Measurements from ENCODE around the gene ADD2. TPM values are rescaled to one million over a fixed set of nuclear protein-coding genes. Genes with fewer than 3 reads are reported as not detected.

The ADD2 gene
- total RNA-seq, 1 donor from 2014 or later, result 4.8 TPM

DNA sequence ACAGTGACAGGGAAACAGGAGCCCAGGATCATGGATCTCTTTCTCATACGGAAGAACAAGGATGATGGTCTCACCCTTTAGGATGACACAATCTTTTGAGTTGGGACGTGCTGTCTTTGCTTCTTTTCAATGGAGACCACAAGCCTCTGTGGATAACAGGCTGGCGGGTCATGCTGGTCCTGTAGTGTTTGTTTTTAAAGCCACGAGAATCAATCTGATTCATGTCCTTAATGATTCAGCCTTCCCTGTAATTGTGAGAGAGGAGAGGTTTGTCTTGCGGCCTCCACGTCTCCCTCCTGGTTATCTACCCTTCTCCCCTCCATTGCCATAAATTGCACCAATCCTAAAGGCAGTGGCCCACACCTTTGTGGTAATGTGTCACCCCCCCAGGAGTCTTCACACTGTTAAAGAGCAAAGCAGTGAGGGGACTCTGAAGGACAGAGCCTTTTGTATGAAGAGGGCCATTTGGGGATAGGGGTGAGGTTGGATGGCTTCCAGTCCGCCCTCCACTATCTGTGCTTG, 126.7 kb downstream of the ADD2 start:
- H3K9ac ChIP-seq (ENCODE audit: low read length), result no peak overlapping the region
- H3K27ac ChIP-seq (ENCODE audit: low read depth, low read length), result no peak overlapping the region
- Mint-ChIP-seq H3K4me3 (ENCODE audit: unreplicated experiment) (no peak overlapping the region), H3K27me3 (ENCODE audit: low read depth, unreplicated experiment) (peaks cover 18% of the 10 kb centered on the region), H3K27ac (ENCODE audit: unreplicated experiment) (no peak overlapping the region), H3K36me3 (ENCODE audit: low read depth, unreplicated experiment) (no peaks in the 10 kb centered on the region), H3K9me3 (ENCODE audit: unreplicated experiment) (no peaks in the 10 kb centered on the region), H3K4me1 (ENCODE audit: low read depth, unreplicated experiment) (peaks cover 5% of the 10 kb centered on the region)
- no peak overlapping the region for H3K4me2 ChIP-seq (ENCODE audit: low read length)
- no peaks in the 10 kb centered on the region for H3K9me3 ChIP-seq (ENCODE audit: insufficient read depth, low read depth, low read length)
- no peaks in the 10 kb centered on the region for H3K4me1 ChIP-seq (ENCODE audit: insufficient read depth, low read length)
- FAIRE-seq (no peak), DNase-seq (ENCODE audit: low read depth) (peak; percentile 24)
- H3K79me2 ChIP-seq (ENCODE audit: insufficient read depth, low read length), result no peaks in the 10 kb centered on the region
- H2AFZ ChIP-seq (ENCODE audit: low read depth, low read length), result no peak overlapping the region
- no peak for TF ChIP-seq EZH2 (IDR thresholded peaks at IDR 0.05; ENCODE audit: insufficient read depth, low read length)
- TF ChIP-seq, protein P1, sequence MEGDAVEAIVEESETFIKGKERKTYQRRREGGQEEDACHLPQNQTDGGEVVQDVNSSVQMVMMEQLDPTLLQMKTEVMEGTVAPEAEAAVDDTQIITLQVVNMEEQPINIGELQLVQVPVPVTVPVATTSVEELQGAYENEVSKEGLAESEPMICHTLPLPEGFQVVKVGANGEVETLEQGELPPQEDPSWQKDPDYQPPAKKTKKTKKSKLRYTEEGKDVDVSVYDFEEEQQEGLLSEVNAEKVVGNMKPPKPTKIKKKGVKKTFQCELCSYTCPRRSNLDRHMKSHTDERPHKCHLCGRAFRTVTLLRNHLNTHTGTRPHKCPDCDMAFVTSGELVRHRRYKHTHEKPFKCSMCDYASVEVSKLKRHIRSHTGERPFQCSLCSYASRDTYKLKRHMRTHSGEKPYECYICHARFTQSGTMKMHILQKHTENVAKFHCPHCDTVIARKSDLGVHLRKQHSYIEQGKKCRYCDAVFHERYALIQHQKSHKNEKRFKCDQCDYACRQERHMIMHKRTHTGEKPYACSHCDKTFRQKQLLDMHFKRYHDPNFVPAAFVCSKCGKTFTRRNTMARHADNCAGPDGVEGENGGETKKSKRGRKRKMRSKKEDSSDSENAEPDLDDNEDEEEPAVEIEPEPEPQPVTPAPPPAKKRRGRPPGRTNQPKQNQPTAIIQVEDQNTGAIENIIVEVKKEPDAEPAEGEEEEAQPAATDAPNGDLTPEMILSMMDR (IDR thresholded peaks at IDR 0.05; ENCODE audit: insufficient read depth, low read depth, low read length), result no peak
- H3K4me3 ChIP-seq (ENCODE audit: insufficient read depth, low read depth, low read length), result no peak overlapping the region
- H3K36me3 ChIP-seq (ENCODE audit: insufficient read depth, low read length), result no peaks in the 10 kb centered on the region
- no peaks in the 10 kb centered on the region for H4K20me1 ChIP-seq (ENCODE audit: insufficient read depth, low read length)
- peaks cover 44% of the 10 kb centered on the region for H3K27me3 ChIP-seq (ENCODE audit: insufficient read depth, low read length)

DNA sequence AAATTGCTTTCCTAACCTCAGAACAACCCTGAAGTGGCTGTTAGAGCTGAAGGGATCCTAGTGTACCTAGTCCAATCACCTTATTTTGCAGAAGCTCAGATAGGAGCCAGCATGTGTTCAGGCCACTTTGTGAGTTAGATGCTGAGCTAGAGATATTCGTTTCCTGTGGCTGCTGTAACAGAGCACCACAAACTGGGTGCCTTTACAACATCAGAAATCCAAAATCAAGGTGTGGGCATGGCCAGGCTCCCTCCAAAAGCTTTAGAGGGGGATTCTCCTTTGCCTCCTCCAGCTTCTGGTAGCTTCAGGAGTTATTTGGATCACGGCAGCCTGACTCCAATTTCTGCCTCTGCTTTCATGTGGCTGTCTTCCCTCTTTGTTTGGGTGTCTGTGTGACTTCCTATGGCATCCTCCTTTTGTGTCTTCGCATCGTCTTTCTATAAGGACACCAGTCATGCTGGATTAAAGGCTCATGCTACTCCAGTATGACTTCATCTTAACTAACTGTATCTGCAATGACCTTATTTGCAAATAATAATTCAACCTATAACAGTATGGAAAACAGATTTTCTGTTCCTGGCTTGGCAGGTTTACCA, 128.1 kb downstream of the ADD2 start:
- Histone ChIP-seq H4K20me1 (ENCODE audit: insufficient read depth, low read length) (no peaks in the 10 kb centered on the region), H3K27ac (ENCODE audit: low read depth, low read length) (no peak overlapping the region), H3K79me2 (ENCODE audit: insufficient read depth, low read length) (no peaks in the 10 kb centered on the region), H3K9me3 (ENCODE audit: insufficient read depth, low read depth, low read length) (no peaks in the 10 kb centered on the region), H3K36me3 (ENCODE audit: insufficient read depth, low read length) (no peaks in the 10 kb centered on the region), H3K9ac (ENCODE audit: low read length) (no peak overlapping the region), H3K4me3 (ENCODE audit: insufficient read depth, low read depth, low read length) (no peak overlapping the region), H2AFZ (ENCODE audit: low read depth, low read length) (no peak overlapping the region), H3K4me2 (ENCODE audit: low read length) (no peak overlapping the region), H3K27me3 (ENCODE audit: insufficient read depth, low read length) (peaks cover 47% of the 10 kb centered on the region), H3K4me1 (ENCODE audit: insufficient read depth, low read length) (no peaks in the 10 kb centered on the region)
- Mint-ChIP-seq H3K36me3 (ENCODE audit: low read depth, unreplicated experiment) (no peaks in the 10 kb centered on the region), H3K27me3 (ENCODE audit: low read depth, unreplicated experiment) (peaks cover 14% of the 10 kb centered on the region), H3K4me1 (ENCODE audit: low read depth, unreplicated experiment) (peaks cover 5% of the 10 kb centered on the region), H3K27ac (ENCODE audit: unreplicated experiment) (no peak overlapping the region), H3K4me3 (ENCODE audit: unreplicated experiment) (no peak overlapping the region), H3K9me3 (ENCODE audit: unreplicated experiment) (peaks cover 2% of the 10 kb centered on the region)
- TF ChIP-seq, protein P1 (IDR thresholded peaks at IDR 0.05; ENCODE audit: insufficient read depth, low read depth, low read length), result no peak
- DNase-seq (ENCODE audit: low read depth) (no peak), FAIRE-seq (no peak)

DNA sequence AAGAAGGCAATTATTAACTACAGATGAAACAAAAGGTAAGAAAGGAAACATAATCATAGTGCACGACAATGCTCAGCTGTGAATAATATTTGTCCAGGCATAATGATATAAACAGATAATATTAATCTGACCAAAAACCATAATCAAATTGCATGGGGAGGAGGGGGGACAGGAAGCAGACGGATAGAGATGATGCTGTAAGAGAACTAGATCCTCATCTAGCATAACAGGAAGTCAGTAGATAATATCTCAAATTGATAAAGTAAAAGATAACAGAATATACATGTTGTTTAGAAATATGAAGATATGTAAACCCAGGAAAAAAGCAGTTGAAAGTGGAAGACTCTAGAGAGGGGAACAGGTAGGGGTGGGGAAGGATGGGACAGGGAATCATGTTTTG, 129.4 kb downstream of the ADD2 start:
- H2AFZ ChIP-seq (ENCODE audit: low read depth, low read length), result no peak overlapping the region
- Mint-ChIP-seq H3K9me3 (ENCODE audit: unreplicated experiment) (peaks cover 4% of the 10 kb centered on the region), H3K36me3 (ENCODE audit: low read depth, unreplicated experiment) (no peaks in the 10 kb centered on the region), H3K27me3 (ENCODE audit: low read depth, unreplicated experiment) (peaks cover 14% of the 10 kb centered on the region), H3K4me1 (ENCODE audit: low read depth, unreplicated experiment) (peaks cover 5% of the 10 kb centered on the region), H3K4me3 (ENCODE audit: unreplicated experiment) (no peak overlapping the region), H3K27ac (ENCODE audit: unreplicated experiment) (no peak overlapping the region)
- no peaks in the 10 kb centered on the region for H3K79me2 ChIP-seq (ENCODE audit: insufficient read depth, low read length)
- no peaks in the 10 kb centered on the region for H3K9me3 ChIP-seq (ENCODE audit: insufficient read depth, low read depth, low read length)
- no peak overlapping the region for H3K27ac ChIP-seq (ENCODE audit: low read depth, low read length)
- FAIRE-seq, result no peak
- H3K4me2 ChIP-seq (ENCODE audit: low read length), result no peak overlapping the region
- TF ChIP-seq, protein P1 (IDR thresholded peaks at IDR 0.05; ENCODE audit: insufficient read depth, low read depth, low read length), result no peak
- TF ChIP-seq EZH2 (IDR thresholded peaks at IDR 0.05; ENCODE audit: insufficient read depth, low read length), result no peak
- H3K4me3 ChIP-seq (ENCODE audit: insufficient read depth, low read depth, low read length), result no peak overlapping the region
- H3K36me3 ChIP-seq (ENCODE audit: insufficient read depth, low read length), result no peaks in the 10 kb centered on the region
- H3K4me1 ChIP-seq (ENCODE audit: insufficient read depth, low read length), result no peaks in the 10 kb centered on the region
- H4K20me1 ChIP-seq (ENCODE audit: insufficient read depth, low read length), result no peaks in the 10 kb centered on the region
- no peak for DNase-seq (ENCODE audit: low read depth)
- H3K27me3 ChIP-seq (ENCODE audit: insufficient read depth, low read length), result peaks cover 40% of the 10 kb centered on the region
- H3K9ac ChIP-seq (ENCODE audit: low read length), result no peak overlapping the region
